ENCODE measurements around the gene PROC.

The PROC gene

GRCh38 chr2:127418300-127419111 is at the start of gene PROC:
Gene PROC (plus strand): TSS chr2:127418427. CDS start chr2:127419943, 1,516 bp downstream.
- DNase-seq, result no peak

- DNase-seq, result no peak
Measured at GRCh38 chr2:127370010-127370409, 48.2 kb upstream of the PROC start.

- DNase-seq, result no peak
Measured at GRCh38 chr2:127371037-127371436, 47.2 kb upstream of the PROC start.

- DNase-seq, result no peak
Measured at GRCh38 chr2:127373362-127374083, 44.7 kb upstream of the PROC start.

- DNase-seq, result no peak
Measured at GRCh38 chr2:127376257-127376656, 42.0 kb upstream of the PROC start.

DNA sequence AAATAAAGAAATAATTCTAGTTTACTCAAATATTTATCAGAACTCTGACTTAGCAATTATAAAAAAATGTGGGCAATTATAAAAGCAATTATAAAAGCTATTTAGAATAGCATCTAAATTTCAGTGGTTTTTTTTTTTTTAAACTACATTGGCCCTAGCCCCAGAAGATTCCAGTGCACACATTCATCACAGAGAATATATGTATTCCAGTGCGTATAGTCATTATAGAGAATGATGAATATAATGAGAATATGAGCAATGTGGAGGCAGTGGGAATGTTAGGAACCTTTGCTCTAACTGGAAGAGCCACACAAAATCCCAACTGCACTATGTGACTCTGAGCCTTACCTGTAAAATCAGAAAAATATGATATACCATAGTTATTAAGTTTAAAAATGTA is 41.0 kb upstream of the PROC start:
- no peak for DNase-seq

- no peak for DNase-seq
Measured at GRCh38 chr2:127378720-127379119, 39.5 kb upstream of the PROC start.

DNA sequence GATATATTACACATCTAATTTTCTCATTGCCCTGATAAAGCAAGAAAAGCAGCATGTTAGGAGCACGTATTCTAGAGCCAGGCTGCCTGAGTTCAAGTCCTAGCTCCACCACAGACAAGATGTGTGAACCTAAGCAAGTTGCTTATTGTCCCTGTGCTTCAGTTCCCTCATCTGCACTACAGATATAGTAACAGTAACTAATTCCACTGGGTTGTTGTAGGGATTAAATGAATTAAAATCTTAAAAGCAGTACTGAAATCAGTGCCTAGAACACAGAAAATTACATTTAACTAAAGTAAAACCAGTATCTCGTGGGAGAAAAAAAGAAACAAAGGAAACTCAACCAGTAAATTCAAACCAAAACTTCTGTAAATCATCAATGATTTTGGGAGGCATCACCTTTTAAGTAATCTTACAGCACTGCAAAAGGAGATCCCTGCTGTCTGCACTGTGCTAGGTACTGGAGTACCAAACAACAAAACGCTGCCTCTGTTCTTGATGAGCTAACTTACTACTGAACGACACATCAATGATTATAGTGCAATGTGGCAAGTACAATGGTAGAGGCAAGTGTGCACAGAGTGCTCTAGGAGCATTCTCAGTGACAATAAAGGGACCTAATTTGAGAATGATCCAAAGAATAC is 38.4 kb upstream of the PROC start:
- no peak for DNase-seq

GRCh38 chr2:127381762-127382161 is 36.5 kb upstream of the PROC start:
- DNase-seq, result no peak

- no peak for DNase-seq
Measured at GRCh38 chr2:127382831-127383230, 35.4 kb upstream of the PROC start.

DNA sequence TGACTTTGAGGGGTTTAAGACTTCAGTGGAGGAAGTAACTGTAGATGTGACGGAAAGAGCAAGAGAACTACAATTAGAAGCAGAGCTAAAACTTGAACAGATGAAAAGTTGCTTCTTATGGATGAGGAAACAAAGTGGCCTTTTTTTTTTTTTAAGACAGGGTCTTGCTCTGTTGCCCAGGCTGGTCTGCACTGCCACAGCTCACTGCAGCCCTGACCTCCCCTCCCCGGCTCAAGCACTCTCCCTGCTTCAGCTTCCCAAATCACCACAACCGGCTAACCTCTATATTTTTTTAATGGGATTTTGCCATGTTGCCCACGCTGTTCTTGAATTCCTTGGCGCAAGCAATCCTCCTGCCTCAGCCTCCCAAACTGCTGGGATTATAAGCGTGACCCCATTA is 33.7 kb upstream of the PROC start:
- DNase-seq, result no peak

DNA sequence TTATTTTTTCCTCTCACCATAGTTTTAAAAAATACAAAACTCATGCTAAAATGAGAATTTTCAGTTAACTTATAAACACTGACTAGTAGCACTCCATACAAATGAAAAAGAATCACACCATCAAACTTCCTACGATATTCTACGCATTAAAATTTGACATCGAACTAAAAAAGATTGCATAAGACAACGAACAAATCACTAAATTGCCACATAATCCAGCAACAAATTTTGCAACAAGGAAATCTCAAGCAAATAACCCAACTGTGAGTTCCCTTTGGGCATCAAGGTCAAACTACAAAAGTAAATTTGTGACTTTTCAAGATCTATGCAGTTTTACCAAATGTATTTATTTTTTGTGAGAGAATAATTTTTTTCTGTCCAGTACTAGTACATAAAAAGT is 32.0 kb upstream of the PROC start:
- DNase-seq, result no peak

GRCh38 chr2:127386764-127387654 is 31.2 kb upstream of the PROC start:
- peak; percentile 80 for DNase-seq

DNA sequence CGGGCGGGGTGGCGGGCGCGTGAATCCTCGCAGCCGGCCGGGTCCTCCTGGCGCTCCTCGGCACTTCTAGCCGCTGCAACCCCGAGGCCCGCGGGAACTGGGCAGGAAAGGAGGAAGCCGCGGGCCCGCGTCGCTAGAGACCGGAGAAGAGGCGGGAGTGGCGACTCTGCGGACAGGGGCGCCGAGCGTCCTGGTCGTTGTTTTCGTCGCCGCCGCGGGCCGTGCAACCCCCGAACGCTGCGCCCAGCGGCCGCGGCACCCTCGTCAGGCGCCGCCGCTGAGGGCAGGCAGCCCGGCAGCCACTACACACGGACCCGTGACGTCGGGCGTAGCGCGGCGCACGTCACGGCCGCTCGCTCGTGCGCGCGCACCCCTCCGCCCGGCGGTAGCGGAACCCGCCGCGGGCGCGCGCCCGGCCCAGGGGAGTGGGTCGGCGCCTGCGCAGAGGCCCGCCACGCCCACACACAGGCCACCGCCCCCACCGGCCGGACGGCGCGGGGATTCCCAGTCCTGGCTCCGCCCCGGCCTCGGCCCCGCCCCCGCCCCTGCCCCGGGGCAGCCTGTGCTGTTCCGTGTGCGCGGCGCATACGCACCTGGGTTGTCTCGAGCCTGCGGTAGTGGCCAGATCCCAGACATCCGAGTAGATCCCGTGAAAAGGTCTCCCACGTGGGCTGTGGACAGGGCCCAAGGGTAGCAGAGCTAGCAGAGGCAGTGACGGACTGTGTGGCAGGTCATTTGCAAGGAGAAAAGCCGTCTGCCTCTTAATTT is 30.4 kb upstream of the PROC start, which contains the start of gene MAP3K2:
Gene MAP3K2, minus strand, starts transcription at position 321 of the 768 bp plus-strand sequence. CDS start 44,846 bp downstream, outside the sequence.
- peak; percentile 83 for DNase-seq

DNA sequence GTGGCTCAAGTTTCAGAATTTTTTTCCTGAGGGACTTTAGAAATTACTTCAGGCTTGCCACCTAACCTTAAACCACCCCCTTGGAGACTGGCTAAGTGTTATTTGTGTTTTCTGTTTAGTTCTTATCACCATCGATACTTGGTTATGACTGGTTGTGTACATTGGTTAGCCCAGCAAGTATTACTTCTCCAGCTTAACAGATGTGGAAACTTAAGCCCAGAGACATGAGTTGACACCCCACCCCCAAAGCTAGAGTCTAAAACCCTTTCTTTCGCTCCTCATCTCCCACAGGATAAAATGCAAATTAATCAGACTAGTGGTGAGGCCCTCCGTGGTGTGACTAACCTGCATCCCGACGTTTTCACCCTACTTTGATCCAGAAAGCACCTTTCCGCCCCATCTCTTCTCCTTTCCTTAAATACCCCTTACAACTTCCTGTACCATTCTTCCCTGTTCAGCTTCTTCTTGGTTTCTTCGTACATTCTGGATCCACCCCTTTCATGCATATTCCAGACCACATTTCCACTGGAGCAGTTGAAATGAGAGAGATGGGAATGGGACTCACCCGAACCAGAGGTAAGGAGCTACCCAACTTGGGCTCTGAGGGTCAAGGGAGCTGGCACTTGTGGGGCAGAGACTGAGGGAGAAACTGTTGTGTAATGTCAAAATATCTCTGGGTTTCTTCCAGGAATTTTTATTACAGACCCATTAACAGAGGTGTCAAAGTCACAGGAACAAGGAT is 29.6 kb upstream of the PROC start:
- DNase-seq, result no peak

- no peak for DNase-seq
Measured at GRCh38 chr2:127389778-127390435, 28.3 kb upstream of the PROC start.

- no peak for DNase-seq
Measured at GRCh38 chr2:127392133-127392827, 25.9 kb upstream of the PROC start.

- DNase-seq, result no peak
Measured at GRCh38 chr2:127392828-127393578, 25.2 kb upstream of the PROC start.

DNA sequence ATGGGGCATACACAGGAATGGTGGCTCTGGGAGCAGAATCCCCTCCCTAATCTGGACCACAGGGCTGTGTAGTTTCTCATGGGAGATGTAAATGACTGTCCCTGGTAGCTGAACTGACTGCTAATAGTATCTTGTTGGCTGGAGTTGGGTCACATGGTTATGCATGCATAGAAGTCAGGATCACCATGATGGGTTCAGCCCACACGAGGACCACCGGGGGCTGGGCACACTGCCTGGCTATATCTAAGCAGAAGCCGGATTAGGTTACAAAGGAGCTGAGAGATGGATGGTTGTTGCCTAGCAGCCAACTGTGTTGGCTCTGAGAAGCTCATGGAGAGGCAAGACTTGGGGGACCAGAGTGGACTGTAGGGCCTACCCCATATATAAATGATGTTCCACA is 23.7 kb upstream of the PROC start:
- DNase-seq, result no peak
